Mesodermal cell (in vitro differentiated cells): ENCODE results near the gene ACOT7.

Experiments
- H3K27ac ChIP-seq: 2 replicates; pipeline ENCODE4 v1.7.0; 2013; ENCODE audit warnings: mild to moderate bottlenecking, low read depth, low read length, moderate library complexity; ENCODE audit not compliant: severe bottlenecking
- H3K36me3 ChIP-seq: 2 replicates; pipeline ENCODE4 v1.7.1; 2013; ENCODE audit warnings: mild to moderate bottlenecking, low read length, moderate library complexity; ENCODE audit not compliant: control insufficient read depth, insufficient read depth
- H3K4me1 ChIP-seq: one replicate; pipeline ENCODE4 v1.7.1; 2013; ENCODE audit warnings: mild to moderate bottlenecking, low read length; ENCODE audit not compliant: insufficient read depth, control insufficient read depth, poor library complexity, severe bottlenecking
- H3K4me3 ChIP-seq: 2 replicates; pipeline ENCODE4 v1.7.0; 2013; ENCODE audit warnings: low read length, control low read depth, mild to moderate bottlenecking; ENCODE audit not compliant: insufficient read depth, poor library complexity, severe bottlenecking; ENCODE audit errors: extremely low read depth
- H3K9me3 ChIP-seq: 2 replicates; pipeline ENCODE4 v1.7.1; 2013; ENCODE audit warnings: mild to moderate bottlenecking, low read length, moderate library complexity; ENCODE audit not compliant: control insufficient read depth
- WGBS, 2 experiments: methylation state at CpG; one replicate each; pipeline ENCODE4 v1.1.5; 2013; ENCODE audit warnings: missing lambda C conversion rate in 2 of 2; ENCODE audit not compliant: insufficient coverage in 2 of 2; 5-methylcytosine and 5-hydroxymethylcytosine counted together

ACOT7 gene

GRCh38 chr1:6245869-6246496 is 147.6 kb downstream of the ACOT7 start:
- H3K36me3 ChIP-seq, result no peaks in the 10 kb centered on the region
- WGBS, 2 experiments, result 2 to 4% methylated on average over 36 to 46 of the region's 49 CpGs
- H3K27ac ChIP-seq, result no peak overlapping the region
- no peaks in the 10 kb centered on the region for H3K9me3 ChIP-seq
- peak overlapping the region; percentile 23 for H3K4me3 ChIP-seq
- H3K4me1 ChIP-seq, result no peaks in the 10 kb centered on the region

- Histone ChIP-seq H3K36me3 (no peaks in the 10 kb centered on the region), H3K4me3 (peak overlapping the region; percentile 23), H3K9me3 (no peaks in the 10 kb centered on the region), H3K27ac (no peak overlapping the region), H3K4me1 (no peaks in the 10 kb centered on the region)
- WGBS, 2 experiments, result 0% methylated on average over 43 to 62 of the region's 79 CpGs
Observed at GRCh38 chr1:6245086-6245868, 148.3 kb downstream of the ACOT7 start.

- no peaks in the 10 kb centered on the region for H3K36me3 ChIP-seq
- H3K27ac ChIP-seq, result no peak overlapping the region
- no peaks in the 10 kb centered on the region for H3K4me1 ChIP-seq
- H3K9me3 ChIP-seq, result no peaks in the 10 kb centered on the region
- WGBS, 2 experiments, result 0% methylated on average over 3 to 12 of the region's 24 CpGs
- no peak overlapping the region for H3K4me3 ChIP-seq
Observed at GRCh38 chr1:6244401-6245049, 149.0 kb downstream of the ACOT7 start.

GRCh38 chr1:6243993-6244392 is 149.6 kb downstream of the ACOT7 start, which contains the start of gene HES3:
TSS of gene HES3 (plus strand) at chr1:6244179. CDS start at chr1:6244366, 187 bp downstream.
- Histone ChIP-seq H3K4me3 (no peak within 1 kb of the TSS), H3K9me3 (no peaks in the 10 kb centered on the region), H3K4me1 (no peaks in the 10 kb centered on the region), H3K27ac (no peak within 1 kb of the TSS), H3K36me3 (no peaks in the 10 kb centered on the region)
- WGBS, 2 experiments, result 2 to 4% methylated on average over 10 to 12 of the region's 16 CpGs

- H3K4me3 ChIP-seq, result no peak overlapping the region
- H3K9me3 ChIP-seq, result no peaks in the 10 kb centered on the region
- no peaks in the 10 kb centered on the region for H3K4me1 ChIP-seq
- H3K27ac ChIP-seq, result no peak overlapping the region
- H3K36me3 ChIP-seq, result no peaks in the 10 kb centered on the region
- WGBS, 2 experiments, result 43 to 47% methylated on average over 19 to 20 of the region's 20 CpGs
Observed at GRCh38 chr1:6243053-6243834, 150.3 kb downstream of the ACOT7 start.

GRCh38 chr1:6241887-6242740 is 151.5 kb downstream of the ACOT7 start:
- Histone ChIP-seq H3K4me1 (no peaks in the 10 kb centered on the region), H3K4me3 (peak overlapping the region; percentile 8), H3K27ac (no peak overlapping the region), H3K36me3 (no peaks in the 10 kb centered on the region), H3K9me3 (no peaks in the 10 kb centered on the region)
- WGBS, 2 experiments, result 1% methylated on average over 34 to 75 of the region's 99 CpGs

- no peaks in the 10 kb centered on the region for H3K4me1 ChIP-seq
- 20 to 22% methylated on average over 23 to 28 of the region's 33 CpGs for WGBS, 2 experiments
Observed at GRCh38 chr1:6241107-6241886, 152.3 kb downstream of the ACOT7 start.

GRCh38 chr1:6239950-6240768 is 153.4 kb downstream of the ACOT7 start:
- Histone ChIP-seq H3K27ac (no peak overlapping the region), H3K36me3 (no peaks in the 10 kb centered on the region), H3K9me3 (no peaks in the 10 kb centered on the region), H3K4me3 (no peak overlapping the region), H3K4me1 (no peaks in the 10 kb centered on the region)
- 25 to 34% methylated on average over 11 to 13 of the region's 17 CpGs for WGBS, 2 experiments

More at GRCh38 chr1:6241107-6241886, 152.3 kb downstream of the ACOT7 start:
- Histone ChIP-seq H3K27ac (no peak overlapping the region), H3K36me3 (no peaks in the 10 kb centered on the region), H3K9me3 (no peaks in the 10 kb centered on the region), H3K4me3 (no peak overlapping the region)
